Glutamatergic neuron (in vitro differentiated cells): ENCODE measurements around the gene RACGAP1. TPM values are rescaled to one million over a fixed set of nuclear protein-coding genes. Genes with fewer than 3 reads are reported as not detected.

ENCODE experiments used
- DNase-seq: peaks from one replicate; pipeline ENCODE4 v3.0.0; 2022
- H3K27ac Mint-ChIP-seq: one replicate; pipeline ENCODE4 v1.8.0; 2020; ENCODE audit warnings: mild to moderate bottlenecking, mixed read lengths, inconsistent platforms; ENCODE audit not compliant: unreplicated experiment
- H3K27me3 Mint-ChIP-seq: one replicate; pipeline ENCODE4 v1.8.0; 2020; ENCODE audit warnings: mild to moderate bottlenecking, moderate library complexity, mixed read lengths, inconsistent platforms; ENCODE audit not compliant: unreplicated experiment
- H3K36me3 Mint-ChIP-seq: one replicate; pipeline ENCODE4 v1.8.0; 2020; ENCODE audit warnings: mild to moderate bottlenecking, mixed read lengths, inconsistent platforms; ENCODE audit not compliant: unreplicated experiment
- H3K4me1 Mint-ChIP-seq: one replicate; pipeline ENCODE4 v1.8.0; 2020; ENCODE audit warnings: mild to moderate bottlenecking, low read depth, mixed read lengths, inconsistent platforms; ENCODE audit not compliant: unreplicated experiment
- H3K4me3 Mint-ChIP-seq: one replicate; pipeline ENCODE4 v1.8.0; 2020; ENCODE audit warnings: mild to moderate bottlenecking, mixed read lengths, inconsistent platforms; ENCODE audit not compliant: unreplicated experiment
- H3K9me3 Mint-ChIP-seq: one replicate; pipeline ENCODE4 v1.8.0; 2020; ENCODE audit warnings: mild to moderate bottlenecking, moderate library complexity, mixed read lengths, inconsistent platforms; ENCODE audit not compliant: unreplicated experiment
- total RNA-seq: library from RNA; stranded (reverse); fragmentation: NEBNext Ultra II Directional; extraction: Animal tissue kit (Norgen Biotek cat#: 25700); gene quantifications from one replicate; pipeline ENCODE4 v1.2.1, GENCODE V29; 2021; ENCODE audit not compliant: unreplicated experiment
- TF ChIP-seq, protein P1 (sequence below): fragments of 200-600 bp; sonication (generic); IDR thresholded peaks from one replicate; pipeline ENCODE4 v1.5.0; 2021; ENCODE audit not compliant: partially characterized antibody, unreplicated experiment

The RACGAP1 gene
- total RNA-seq, 1 donor from 2014 or later = 47.1 TPM

DNA sequence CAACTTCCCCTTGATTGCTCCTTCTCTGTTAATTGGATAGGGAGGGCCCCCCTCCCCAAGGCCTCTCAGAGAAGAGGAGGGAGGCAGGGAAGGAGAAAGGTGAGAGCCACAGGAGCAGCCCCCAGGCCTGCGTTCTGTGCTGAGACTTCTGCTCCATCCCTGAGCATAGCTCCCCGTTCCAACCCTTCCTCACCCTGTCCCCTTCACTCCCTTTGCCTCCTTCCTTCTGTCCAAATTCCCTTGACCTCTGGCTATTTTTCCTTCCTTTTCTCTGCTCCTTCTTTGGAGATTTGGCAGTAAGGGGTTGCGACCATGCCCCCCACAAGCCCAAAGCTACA is 31.3 kb upstream of the RACGAP1 start:
- peaks cover 64% of the 10 kb centered on the region for H3K4me1 Mint-ChIP-seq
- peak overlapping the region; percentile 97 for H3K27ac Mint-ChIP-seq
- peaks cover 20% of the 10 kb centered on the region for H3K36me3 Mint-ChIP-seq
- H3K4me3 Mint-ChIP-seq = peak overlapping the region; percentile 96
- no peak for DNase-seq
- TF ChIP-seq, protein P1, sequence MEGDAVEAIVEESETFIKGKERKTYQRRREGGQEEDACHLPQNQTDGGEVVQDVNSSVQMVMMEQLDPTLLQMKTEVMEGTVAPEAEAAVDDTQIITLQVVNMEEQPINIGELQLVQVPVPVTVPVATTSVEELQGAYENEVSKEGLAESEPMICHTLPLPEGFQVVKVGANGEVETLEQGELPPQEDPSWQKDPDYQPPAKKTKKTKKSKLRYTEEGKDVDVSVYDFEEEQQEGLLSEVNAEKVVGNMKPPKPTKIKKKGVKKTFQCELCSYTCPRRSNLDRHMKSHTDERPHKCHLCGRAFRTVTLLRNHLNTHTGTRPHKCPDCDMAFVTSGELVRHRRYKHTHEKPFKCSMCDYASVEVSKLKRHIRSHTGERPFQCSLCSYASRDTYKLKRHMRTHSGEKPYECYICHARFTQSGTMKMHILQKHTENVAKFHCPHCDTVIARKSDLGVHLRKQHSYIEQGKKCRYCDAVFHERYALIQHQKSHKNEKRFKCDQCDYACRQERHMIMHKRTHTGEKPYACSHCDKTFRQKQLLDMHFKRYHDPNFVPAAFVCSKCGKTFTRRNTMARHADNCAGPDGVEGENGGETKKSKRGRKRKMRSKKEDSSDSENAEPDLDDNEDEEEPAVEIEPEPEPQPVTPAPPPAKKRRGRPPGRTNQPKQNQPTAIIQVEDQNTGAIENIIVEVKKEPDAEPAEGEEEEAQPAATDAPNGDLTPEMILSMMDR = no peak
- H3K9me3 Mint-ChIP-seq = peaks cover 40% of the 10 kb centered on the region
- peaks cover 25% of the 10 kb centered on the region for H3K27me3 Mint-ChIP-seq

DNA sequence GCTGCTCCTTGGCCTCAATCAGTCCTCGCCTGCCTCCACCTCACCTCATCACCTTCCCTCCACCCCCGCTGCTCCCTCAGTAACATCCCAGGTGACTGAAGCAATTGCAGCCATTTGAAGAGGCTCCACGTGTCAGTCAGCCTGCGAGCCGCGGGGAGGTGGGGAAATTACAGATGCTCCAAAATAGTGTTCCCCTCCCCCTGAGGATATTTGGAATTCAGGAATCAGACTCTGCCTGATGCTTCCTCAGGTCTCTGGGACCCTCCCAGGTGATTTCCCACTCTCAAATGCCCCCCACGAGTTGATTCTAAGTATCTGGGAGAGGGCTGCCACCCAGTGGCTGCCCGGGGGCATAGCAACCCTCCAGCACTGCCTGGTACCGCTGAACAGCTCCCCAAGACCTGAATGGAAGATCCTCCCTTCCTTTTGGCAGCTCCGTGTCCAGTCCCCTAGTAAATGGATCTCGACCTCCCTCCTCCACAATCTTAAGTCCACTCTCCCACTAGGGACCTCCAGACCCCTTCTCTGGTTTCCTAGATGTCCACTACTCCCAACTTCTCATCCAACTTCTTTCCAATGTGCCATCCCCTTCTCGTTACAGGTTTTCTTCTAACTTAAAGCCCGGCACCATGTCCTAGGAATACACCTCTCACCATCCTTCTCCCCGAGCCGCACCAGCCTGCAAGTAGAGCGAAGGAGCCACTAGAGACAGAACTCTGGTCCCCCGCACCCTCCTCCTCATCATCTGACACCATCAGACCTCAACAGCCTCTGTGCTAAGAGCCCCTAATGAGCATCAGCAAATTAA is 30.7 kb upstream of the RACGAP1 start:
- peaks cover 15% of the 10 kb centered on the region for H3K36me3 Mint-ChIP-seq
- H3K27me3 Mint-ChIP-seq = peaks cover 22% of the 10 kb centered on the region
- peak; percentile 65 for DNase-seq
- H3K27ac Mint-ChIP-seq = peak overlapping the region; percentile 97
- peaks cover 64% of the 10 kb centered on the region for H3K4me1 Mint-ChIP-seq
- peak overlapping the region; percentile 96 for H3K4me3 Mint-ChIP-seq
- H3K9me3 Mint-ChIP-seq = peaks cover 40% of the 10 kb centered on the region
- TF ChIP-seq, protein P1 = peak; percentile 85

DNA sequence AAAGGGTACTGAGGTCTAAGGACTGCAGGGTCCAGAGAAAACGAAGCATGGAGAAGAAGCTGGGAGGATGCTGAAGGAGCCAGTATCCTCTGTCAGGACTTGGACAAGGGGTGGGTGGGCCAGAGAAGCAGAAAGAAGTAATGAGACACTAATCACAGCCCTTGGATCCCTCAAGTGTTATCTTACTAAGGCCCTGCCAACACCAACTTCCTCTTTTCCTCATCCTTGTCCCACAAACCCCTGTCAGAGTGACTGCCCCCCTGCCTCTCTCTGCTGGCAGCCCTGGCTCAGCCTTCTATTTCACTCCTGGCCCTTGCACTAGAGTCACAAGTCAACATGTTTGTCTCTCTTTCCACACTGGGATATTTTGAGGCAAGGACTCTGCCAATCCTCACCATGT is 28.3 kb upstream of the RACGAP1 start:
- H3K36me3 Mint-ChIP-seq = peaks cover 5% of the 10 kb centered on the region
- TF ChIP-seq, protein P1 = no peak
- peak overlapping the region; percentile 93 for H3K27ac Mint-ChIP-seq
- no peak for DNase-seq
- H3K27me3 Mint-ChIP-seq = peaks cover 27% of the 10 kb centered on the region
- peaks cover 30% of the 10 kb centered on the region for H3K9me3 Mint-ChIP-seq
- no peak overlapping the region for H3K4me3 Mint-ChIP-seq
- peaks cover 55% of the 10 kb centered on the region for H3K4me1 Mint-ChIP-seq

DNA sequence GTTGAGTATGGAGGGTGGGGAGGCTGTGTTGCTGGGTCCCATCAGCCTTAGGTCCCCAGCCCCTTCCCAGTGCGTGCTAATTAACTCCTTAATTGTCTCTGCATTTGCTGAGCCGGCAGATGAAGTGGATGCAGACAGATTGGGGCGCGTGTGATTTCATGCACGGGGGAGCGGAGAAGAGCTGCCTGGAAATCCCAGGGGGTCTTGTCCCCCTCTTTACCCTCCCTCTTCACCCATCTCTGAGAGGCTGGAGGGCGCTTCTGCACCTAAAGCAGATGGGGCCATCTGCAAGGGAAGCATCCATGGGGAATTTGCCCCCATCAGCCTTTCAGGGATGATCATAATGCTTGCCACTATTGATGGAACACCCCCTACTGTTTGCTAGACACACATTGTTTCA is 27.7 kb upstream of the RACGAP1 start:
- TF ChIP-seq, protein P1 = no peak
- DNase-seq = peak; percentile 45
- H3K36me3 Mint-ChIP-seq = peaks cover 5% of the 10 kb centered on the region
- peaks cover 55% of the 10 kb centered on the region for H3K4me1 Mint-ChIP-seq
- peaks cover 30% of the 10 kb centered on the region for H3K9me3 Mint-ChIP-seq
- H3K27me3 Mint-ChIP-seq = peaks cover 27% of the 10 kb centered on the region
- peak overlapping the region; percentile 93 for H3K27ac Mint-ChIP-seq
- peak overlapping the region; percentile 63 for H3K4me3 Mint-ChIP-seq

DNA sequence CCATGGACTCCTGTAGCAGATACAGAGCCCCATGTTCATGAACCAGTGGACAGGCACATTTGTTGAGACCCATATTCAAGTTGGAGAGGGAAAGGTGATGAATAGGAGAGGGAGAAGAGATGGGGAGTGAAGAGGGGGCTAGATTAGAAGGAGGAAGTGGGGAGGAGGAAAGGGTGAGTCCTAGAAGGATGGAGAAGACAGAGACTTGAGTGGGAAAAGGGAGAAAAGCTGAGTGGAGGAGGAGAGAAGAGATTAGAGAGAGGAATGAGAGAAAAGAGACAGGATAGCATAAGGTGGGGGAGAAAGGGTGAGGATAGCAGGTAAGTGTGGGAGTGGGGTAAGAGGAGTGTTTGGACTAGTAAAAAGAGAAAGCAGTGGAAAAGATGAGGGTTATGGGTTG is 27.2 kb upstream of the RACGAP1 start:
- H3K4me1 Mint-ChIP-seq = peaks cover 55% of the 10 kb centered on the region
- peaks cover 5% of the 10 kb centered on the region for H3K36me3 Mint-ChIP-seq
- DNase-seq = no peak
- TF ChIP-seq, protein P1 = no peak
- peak overlapping the region; percentile 93 for H3K27ac Mint-ChIP-seq
- peak overlapping the region; percentile 63 for H3K4me3 Mint-ChIP-seq
- peaks cover 30% of the 10 kb centered on the region for H3K9me3 Mint-ChIP-seq
- peaks cover 27% of the 10 kb centered on the region for H3K27me3 Mint-ChIP-seq
